Muscle layer of colon (tissue), 2 donors: Measurements from ENCODE around the gene CTNND2.

ENCODE experiments used
- H3K27ac ChIP-seq: one replicate; pipeline ENCODE4 v1.7.0; 2013; ENCODE audit warnings: low read depth, mild to moderate bottlenecking, low read length, moderate library complexity
- H3K27me3 ChIP-seq, 2 donors: one replicate each; pipeline ENCODE4 v1.7.0; 2013; ENCODE audit warnings: low read length in 2 of 2, mild to moderate bottlenecking in 2 of 2; ENCODE audit not compliant: insufficient read depth in 2 of 2, control insufficient read depth in 1 of 2
- H3K36me3 ChIP-seq: one replicate; pipeline ENCODE4 v1.7.0; 2013; ENCODE audit warnings: mild to moderate bottlenecking, low read length; ENCODE audit not compliant: insufficient read depth
- H3K4me1 ChIP-seq: one replicate; pipeline ENCODE4 v1.7.0; 2013; ENCODE audit warnings: mild to moderate bottlenecking, low read length; ENCODE audit not compliant: insufficient read depth
- H3K4me3 ChIP-seq, 2 donors: one replicate each; pipeline ENCODE4 v1.7.0; 2013; ENCODE audit warnings: low read length in 2 of 2, low read depth in 1 of 2, mild to moderate bottlenecking in 1 of 2, moderate library complexity in 1 of 2
- H3K9ac ChIP-seq: one replicate; pipeline ENCODE4 v1.7.0; 2013; ENCODE audit warnings: low read length
- H3K9me3 ChIP-seq: one replicate; pipeline ENCODE4 v1.7.0; 2013; ENCODE audit warnings: mild to moderate bottlenecking, low read length
- donor health status: abdominal sarcoma.
- donor health status: Adenocarcinoma of cecum.

CTNND2 gene

DNA sequence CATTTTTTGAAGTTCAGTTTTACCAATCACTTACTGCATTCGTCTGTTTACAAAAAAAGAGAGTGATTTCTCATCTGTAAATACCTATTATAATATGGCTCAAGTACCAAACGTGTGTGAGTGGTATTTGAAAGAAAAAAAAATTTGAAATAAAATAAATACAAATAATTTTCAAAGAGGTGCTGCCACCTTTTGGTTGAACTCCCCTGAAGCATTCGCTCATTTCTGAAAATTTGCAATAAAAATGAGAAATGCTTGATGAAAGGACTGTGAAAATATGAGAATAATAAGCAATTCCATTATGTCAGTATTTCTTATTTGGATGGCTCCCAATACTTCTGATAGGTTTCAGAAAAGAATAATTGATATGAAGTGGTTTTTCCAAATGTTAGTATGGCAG, 409.9 kb downstream of the CTNND2 start:
- no peak overlapping the region for H3K27ac ChIP-seq

GRCh38 chr5:11491404-11492075, 412.7 kb downstream of the CTNND2 start:
- H3K9ac ChIP-seq: no peak overlapping the region
- no peak overlapping the region for H3K4me3 ChIP-seq
- H3K27ac ChIP-seq: no peak overlapping the region
- H3K4me1 ChIP-seq: no peaks in the 10 kb centered on the region
- H3K36me3 ChIP-seq: no peaks in the 10 kb centered on the region
- H3K9me3 ChIP-seq: no peaks in the 10 kb centered on the region
- H3K27me3 ChIP-seq: no peaks in the 10 kb centered on the region

More for the DNA sequence above, 409.9 kb downstream of the CTNND2 start:
- H3K36me3 ChIP-seq: no peaks in the 10 kb centered on the region
- H3K9me3 ChIP-seq: no peaks in the 10 kb centered on the region
- H3K4me1 ChIP-seq: no peaks in the 10 kb centered on the region
- no peak overlapping the region for H3K4me3 ChIP-seq
- H3K9ac ChIP-seq: no peak overlapping the region
- H3K27me3 ChIP-seq: no peaks in the 10 kb centered on the region

DNA sequence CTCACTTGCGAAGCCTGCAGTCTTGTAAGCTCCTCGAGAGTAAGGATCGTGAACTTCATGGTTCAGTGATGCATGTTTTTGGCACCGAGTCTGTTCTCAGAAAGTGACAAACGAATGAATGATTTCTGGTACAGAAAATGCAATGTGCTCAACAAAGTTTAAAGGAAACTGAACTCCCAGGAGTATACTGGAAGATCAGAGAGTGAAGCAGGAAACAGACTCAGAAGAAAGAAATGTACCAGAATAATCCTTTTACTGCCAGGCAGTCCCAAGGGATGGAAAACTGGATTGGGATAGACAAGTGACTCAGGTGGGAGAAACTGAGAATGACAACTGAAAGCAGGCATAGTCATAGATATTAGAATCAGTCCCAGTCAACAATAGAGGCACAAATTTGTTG, 420.6 kb downstream of the CTNND2 start:
- Histone ChIP-seq H3K4me1 (no peaks in the 10 kb centered on the region), H3K36me3 (no peaks in the 10 kb centered on the region), H3K9me3 (no peaks in the 10 kb centered on the region), H3K27me3 (no peaks in the 10 kb centered on the region), H3K9ac (no peak overlapping the region), H3K4me3 (no peak overlapping the region), H3K27ac (no peak overlapping the region)

GRCh38 chr5:11482011-11482410, 422.2 kb downstream of the CTNND2 start:
- Histone ChIP-seq H3K4me1 (no peaks in the 10 kb centered on the region), H3K9ac (no peak overlapping the region), H3K36me3 (no peaks in the 10 kb centered on the region), H3K9me3 (no peaks in the 10 kb centered on the region), H3K4me3 (no peak overlapping the region), H3K27me3 (no peaks in the 10 kb centered on the region), H3K27ac (no peak overlapping the region)

DNA sequence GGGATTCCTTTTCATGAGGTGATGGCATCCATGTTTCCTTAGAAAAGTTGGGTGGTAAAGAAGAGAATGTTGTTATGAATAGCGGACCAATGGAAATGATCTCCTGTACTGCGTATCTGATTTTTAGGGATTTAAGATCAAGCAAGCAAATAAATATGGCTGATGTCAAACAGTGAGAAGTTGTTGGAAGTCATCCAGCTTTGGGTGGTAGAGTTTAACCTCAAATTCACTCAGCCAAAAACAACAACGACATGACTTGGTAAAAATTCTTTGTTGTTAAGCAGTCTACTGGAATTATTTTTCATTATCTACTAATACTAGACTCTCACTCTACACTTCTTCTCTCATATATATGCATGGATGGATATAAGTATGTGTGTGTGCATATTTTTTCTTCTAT, 426.5 kb downstream of the CTNND2 start:
- Histone ChIP-seq H3K27me3 (no peaks in the 10 kb centered on the region), H3K4me3 (no peak overlapping the region), H3K9me3 (no peaks in the 10 kb centered on the region), H3K27ac (no peak overlapping the region), H3K9ac (no peak overlapping the region), H3K36me3 (no peaks in the 10 kb centered on the region), H3K4me1 (no peaks in the 10 kb centered on the region)

DNA sequence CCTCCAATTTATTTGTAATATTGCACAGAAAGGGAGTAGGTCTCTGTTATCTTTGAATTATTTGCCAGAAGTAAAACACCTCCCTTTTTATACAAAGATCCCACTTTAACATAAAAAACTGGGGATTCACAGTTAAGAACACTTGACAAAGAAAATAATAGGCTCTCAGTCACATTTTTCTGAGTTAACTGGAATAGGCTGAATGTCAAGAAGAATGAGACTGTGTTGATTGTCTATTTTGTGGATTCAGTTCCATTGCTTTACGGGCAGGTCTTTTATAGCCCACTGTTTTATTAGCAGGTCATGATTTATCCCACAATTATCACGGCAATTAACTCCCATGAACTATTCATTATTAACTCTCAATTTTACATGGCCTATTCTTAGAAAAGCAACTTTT, 427.4 kb downstream of the CTNND2 start:
- Histone ChIP-seq H3K4me1 (no peaks in the 10 kb centered on the region), H3K27me3 (no peaks in the 10 kb centered on the region), H3K36me3 (no peaks in the 10 kb centered on the region), H3K27ac (no peak overlapping the region), H3K9ac (no peak overlapping the region), H3K9me3 (no peaks in the 10 kb centered on the region), H3K4me3 (no peak overlapping the region)

GRCh38 chr5:11468334-11469039, 435.8 kb downstream of the CTNND2 start:
- Histone ChIP-seq H3K9ac (no peak overlapping the region), H3K4me3 (no peak overlapping the region), H3K27ac (no peak overlapping the region), H3K36me3 (no peaks in the 10 kb centered on the region), H3K9me3 (no peaks in the 10 kb centered on the region), H3K27me3 (no peaks in the 10 kb centered on the region), H3K4me1 (no peaks in the 10 kb centered on the region)

DNA sequence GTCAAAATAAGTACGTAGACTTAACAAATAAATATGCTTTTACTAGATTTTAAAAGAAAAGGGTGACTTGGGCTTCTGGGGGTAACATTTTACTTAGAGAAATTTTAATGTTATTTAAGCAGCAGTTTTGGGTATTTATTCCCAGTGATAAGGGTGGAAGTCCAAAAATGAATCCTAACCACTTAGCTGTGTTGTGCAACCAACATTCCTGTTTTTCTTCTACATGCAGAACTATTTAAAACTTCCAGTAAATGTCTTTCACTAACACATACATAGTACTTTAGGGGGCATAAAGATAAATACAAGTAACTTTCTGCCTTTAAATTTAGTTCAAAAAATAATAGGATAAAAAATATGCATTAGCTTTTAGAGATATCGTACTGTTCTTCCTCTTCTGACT, 436.7 kb downstream of the CTNND2 start:
- no peak overlapping the region for H3K4me3 ChIP-seq
- no peak overlapping the region for H3K9ac ChIP-seq
- H3K27ac ChIP-seq: no peak overlapping the region
- no peaks in the 10 kb centered on the region for H3K9me3 ChIP-seq
- H3K36me3 ChIP-seq: no peaks in the 10 kb centered on the region
- H3K27me3 ChIP-seq: no peaks in the 10 kb centered on the region
- no peaks in the 10 kb centered on the region for H3K4me1 ChIP-seq

DNA sequence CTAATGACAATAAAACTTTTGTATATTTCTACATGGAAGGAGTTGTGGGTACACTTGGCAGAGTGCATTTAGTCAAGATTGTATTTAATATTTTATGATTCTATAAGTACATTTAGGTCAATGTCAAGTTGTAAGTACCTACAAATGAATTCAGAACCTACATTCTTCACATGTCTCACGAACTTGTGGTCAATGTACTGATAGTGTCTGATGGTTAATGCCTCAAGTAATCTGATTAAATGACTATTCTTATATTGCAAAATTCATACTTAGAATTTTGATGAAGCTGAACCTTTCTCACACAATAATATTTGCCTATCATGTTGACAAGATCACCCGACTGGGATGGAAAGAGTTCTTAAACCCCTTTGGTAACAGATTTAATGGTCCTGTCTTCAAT, 444.5 kb downstream of the CTNND2 start:
- Histone ChIP-seq H3K9ac (no peak overlapping the region), H3K9me3 (no peaks in the 10 kb centered on the region), H3K36me3 (no peaks in the 10 kb centered on the region), H3K27ac (no peak overlapping the region), H3K27me3 (no peaks in the 10 kb centered on the region), H3K4me1 (no peaks in the 10 kb centered on the region), H3K4me3 (no peak overlapping the region)

GRCh38 chr5:11455505-11455904, 448.7 kb downstream of the CTNND2 start:
- H3K4me3 ChIP-seq: no peak overlapping the region
- no peaks in the 10 kb centered on the region for H3K4me1 ChIP-seq
- H3K9ac ChIP-seq: no peak overlapping the region
- H3K27me3 ChIP-seq: no peaks in the 10 kb centered on the region
- no peaks in the 10 kb centered on the region for H3K9me3 ChIP-seq
- no peak overlapping the region for H3K27ac ChIP-seq
- no peaks in the 10 kb centered on the region for H3K36me3 ChIP-seq

DNA sequence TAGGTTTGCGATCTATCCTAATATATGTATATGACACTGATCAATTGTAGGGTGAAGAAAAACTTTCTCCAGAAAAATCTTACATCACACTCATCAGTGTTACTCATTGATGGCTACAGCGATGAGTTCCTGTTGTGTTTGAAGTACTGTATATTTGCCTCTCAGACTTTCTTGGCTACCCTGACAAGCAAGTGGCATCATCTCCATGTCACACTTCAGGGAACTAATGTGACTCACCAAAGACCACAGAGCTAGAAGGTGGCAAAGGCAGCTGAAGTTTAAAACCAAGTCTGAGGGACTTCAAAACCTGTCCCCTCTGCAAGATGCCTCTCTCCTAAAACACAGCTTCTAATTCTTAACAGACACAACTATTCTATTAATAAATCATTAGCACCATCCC, 451.4 kb downstream of the CTNND2 start:
- Histone ChIP-seq H3K4me3 (no peak overlapping the region), H3K27me3 (no peaks in the 10 kb centered on the region), H3K27ac (no peak overlapping the region), H3K4me1 (no peaks in the 10 kb centered on the region), H3K36me3 (no peaks in the 10 kb centered on the region), H3K9me3 (no peaks in the 10 kb centered on the region), H3K9ac (no peak overlapping the region)

- Histone ChIP-seq H3K9ac (no peak overlapping the region), H3K9me3 (no peaks in the 10 kb centered on the region), H3K27ac (no peak overlapping the region), H3K4me3 (no peak overlapping the region), H3K36me3 (no peaks in the 10 kb centered on the region), H3K27me3 (no peaks in the 10 kb centered on the region), H3K4me1 (no peaks in the 10 kb centered on the region)
Measured at GRCh38 chr5:11449966-11450365, 454.3 kb downstream of the CTNND2 start.
